ENCODE results near the gene NEUROD1.

NEUROD1 gene

DNA sequence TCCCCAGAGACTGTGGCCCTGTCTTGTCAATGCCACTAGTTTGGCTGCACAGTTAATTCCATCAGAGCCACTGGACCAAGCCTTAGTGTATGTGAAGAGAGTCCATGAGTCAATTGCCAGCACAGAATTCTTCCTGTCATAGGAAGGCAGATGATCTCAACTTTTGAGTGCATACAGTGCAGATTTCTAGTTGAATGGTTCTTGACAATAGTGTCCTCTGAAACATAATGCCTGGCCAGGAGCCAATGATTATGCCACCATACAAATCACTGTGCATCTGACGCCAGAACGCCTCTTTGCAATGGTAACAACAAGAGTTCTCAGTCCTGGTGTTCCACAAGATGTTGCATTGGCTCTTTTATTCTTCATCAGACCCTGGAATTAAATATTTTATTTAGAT lies 7.1 kb downstream of the NEUROD1 start:
- in situ Hi-C loops (cut with MboI; ENCODE audit: low sequenced_read_pairs, unreplicated experiment) = no loop called here
- TF ChIP-seq, protein P1, sequence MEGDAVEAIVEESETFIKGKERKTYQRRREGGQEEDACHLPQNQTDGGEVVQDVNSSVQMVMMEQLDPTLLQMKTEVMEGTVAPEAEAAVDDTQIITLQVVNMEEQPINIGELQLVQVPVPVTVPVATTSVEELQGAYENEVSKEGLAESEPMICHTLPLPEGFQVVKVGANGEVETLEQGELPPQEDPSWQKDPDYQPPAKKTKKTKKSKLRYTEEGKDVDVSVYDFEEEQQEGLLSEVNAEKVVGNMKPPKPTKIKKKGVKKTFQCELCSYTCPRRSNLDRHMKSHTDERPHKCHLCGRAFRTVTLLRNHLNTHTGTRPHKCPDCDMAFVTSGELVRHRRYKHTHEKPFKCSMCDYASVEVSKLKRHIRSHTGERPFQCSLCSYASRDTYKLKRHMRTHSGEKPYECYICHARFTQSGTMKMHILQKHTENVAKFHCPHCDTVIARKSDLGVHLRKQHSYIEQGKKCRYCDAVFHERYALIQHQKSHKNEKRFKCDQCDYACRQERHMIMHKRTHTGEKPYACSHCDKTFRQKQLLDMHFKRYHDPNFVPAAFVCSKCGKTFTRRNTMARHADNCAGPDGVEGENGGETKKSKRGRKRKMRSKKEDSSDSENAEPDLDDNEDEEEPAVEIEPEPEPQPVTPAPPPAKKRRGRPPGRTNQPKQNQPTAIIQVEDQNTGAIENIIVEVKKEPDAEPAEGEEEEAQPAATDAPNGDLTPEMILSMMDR (IDR thresholded peaks at IDR 0.05; ENCODE audit: borderline replicate concordance, control extremely low read depth, extremely low read depth, insufficient read depth, missing control alignments) = no peak
- DNase-seq (ENCODE audit: low spot score) = no peak

DNA sequence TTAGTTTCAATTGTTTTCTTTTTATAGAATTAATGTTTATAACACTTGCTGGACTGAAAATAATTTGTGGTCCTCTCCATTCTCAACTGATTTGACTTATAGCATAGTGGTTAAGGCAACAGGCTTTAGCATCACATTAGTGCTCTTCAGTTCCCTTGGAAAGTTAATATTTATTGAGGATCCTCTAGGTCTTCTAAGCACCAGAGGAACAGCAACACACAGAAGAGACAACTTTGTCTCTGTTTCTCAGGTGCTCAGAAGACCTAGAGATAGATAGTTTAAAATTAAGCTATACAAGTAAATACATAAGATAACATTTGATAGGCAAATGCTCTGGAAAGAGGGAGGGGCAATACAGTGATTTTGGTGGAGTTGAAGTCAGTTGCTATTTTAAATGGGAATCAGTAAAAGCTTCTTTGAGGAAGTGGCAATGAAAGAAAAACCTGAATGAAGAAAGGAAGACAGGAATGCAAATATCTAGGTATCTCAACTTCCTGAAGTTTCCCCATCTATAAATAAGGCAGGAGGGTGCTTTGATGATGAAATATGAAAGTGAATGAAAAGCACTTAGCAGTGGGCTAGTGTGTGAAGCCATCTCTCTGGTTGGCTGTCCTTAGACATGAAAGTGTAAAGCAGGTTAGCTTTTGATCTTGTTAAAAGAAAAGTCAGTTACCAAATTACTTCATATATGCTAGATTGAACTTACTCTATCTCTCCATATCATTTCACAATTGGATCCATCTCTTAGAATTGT lies 7.9 kb downstream of the NEUROD1 start:
- DNase-seq (ENCODE audit: low spot score) = no peak
- in situ Hi-C loops (cut with MboI; ENCODE audit: low sequenced_read_pairs, unreplicated experiment) = no loop called here
- TF ChIP-seq, protein P1 (IDR thresholded peaks at IDR 0.05; ENCODE audit: borderline replicate concordance, control extremely low read depth, extremely low read depth, insufficient read depth, missing control alignments) = no peak

DNA sequence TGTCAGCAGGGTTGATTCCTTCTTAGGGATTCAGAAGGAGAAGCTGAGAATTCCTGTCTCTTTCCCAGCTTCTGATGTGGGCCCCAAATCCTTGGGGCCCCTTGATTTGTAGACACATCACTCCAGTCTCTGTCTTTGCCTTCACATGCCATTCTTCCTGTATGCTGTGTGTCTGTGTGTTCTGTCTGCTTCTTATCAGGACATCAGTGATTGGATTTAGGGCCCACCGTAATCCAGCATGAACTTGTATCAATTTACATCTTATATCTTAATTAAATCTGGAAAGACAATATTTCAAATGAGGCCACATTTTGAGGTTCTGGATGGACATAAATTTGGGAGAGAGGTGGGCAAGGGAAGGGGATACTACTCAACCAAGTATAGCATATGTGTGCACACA lies 9.7 kb downstream of the NEUROD1 start:
- in situ Hi-C loops (cut with MboI; ENCODE audit: low sequenced_read_pairs, unreplicated experiment) = no loop called here
- DNase-seq (ENCODE audit: low spot score) = no peak
- TF ChIP-seq, protein P1 (IDR thresholded peaks at IDR 0.05; ENCODE audit: borderline replicate concordance, control extremely low read depth, extremely low read depth, insufficient read depth, missing control alignments) = no peak

DNA sequence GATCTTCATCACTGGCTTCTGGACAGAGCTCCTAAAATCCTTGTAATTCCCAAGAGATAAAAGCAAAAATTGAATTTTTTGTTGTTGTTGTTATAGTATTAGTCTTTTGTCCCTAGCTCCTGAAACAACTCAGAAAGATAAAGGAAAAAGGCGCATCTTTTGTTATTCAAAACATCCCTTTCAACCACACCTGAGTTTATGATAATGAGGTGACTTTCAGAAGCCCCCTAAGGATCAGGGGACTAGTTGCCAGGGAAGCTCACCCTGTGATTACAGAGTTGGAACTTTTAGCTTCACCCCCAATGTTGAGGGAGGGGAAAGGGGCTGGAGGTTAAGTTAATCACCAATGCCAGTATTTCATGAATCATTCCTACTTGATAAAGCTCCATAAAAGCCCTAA lies 13.1 kb downstream of the NEUROD1 start:
- in situ Hi-C loops (cut with MboI; ENCODE audit: low sequenced_read_pairs, unreplicated experiment) = no loop called here
- no peak for DNase-seq (ENCODE audit: low spot score)
- TF ChIP-seq, protein P1 (IDR thresholded peaks at IDR 0.05; ENCODE audit: borderline replicate concordance, control extremely low read depth, extremely low read depth, insufficient read depth, missing control alignments) = no peak

DNA sequence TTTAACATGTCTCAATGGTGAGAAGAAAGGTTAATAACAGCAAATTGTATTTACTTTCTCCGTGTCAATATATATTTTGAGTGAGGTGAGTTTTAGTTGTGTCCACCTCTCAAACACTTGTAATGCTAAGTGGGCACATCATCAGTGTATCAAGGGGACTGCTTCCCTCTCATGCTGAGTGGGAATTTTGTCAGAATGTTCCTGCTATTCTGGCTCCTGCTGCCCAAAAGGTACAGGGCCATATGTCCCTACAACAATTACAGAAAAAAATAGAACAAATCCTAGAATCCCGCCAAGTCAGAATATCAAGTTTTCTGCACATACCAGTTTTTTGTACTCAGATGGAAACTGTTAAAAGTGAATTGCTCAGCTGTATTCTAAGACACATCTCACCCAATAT lies 18.0 kb downstream of the NEUROD1 start:
- TF ChIP-seq, protein P1 (IDR thresholded peaks at IDR 0.05; ENCODE audit: borderline replicate concordance, control extremely low read depth, extremely low read depth, insufficient read depth, missing control alignments) = no peak
- in situ Hi-C loops (cut with MboI; ENCODE audit: low sequenced_read_pairs, unreplicated experiment) = no loop called here
- no peak for DNase-seq (ENCODE audit: low spot score)

DNA sequence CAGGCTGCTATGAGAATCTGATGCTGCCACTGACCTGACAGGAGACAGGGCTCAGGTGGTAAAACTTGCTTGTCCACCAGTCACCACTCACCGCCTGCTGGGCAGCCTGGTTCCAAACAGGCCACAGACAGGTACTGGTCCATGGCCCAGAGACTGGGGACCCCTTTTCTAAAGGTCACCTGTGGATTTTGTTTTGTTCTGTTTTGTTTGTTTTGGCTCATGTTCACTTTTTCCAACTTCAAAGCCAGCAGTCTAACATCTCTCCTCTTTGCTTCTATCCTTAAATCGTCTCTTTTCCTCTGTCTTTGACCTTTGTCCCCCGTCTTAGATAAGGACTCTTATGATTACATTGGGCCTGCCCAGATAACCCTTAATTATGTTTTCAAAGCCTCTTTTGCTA lies 20.1 kb downstream of the NEUROD1 start:
- no peak for DNase-seq (ENCODE audit: low spot score)
- in situ Hi-C loops (cut with MboI; ENCODE audit: low sequenced_read_pairs, unreplicated experiment) = no loop called here
- TF ChIP-seq, protein P1 (IDR thresholded peaks at IDR 0.05; ENCODE audit: borderline replicate concordance, control extremely low read depth, extremely low read depth, insufficient read depth, missing control alignments) = no peak
